ENCODE results near the gene PACSIN2. TPM values are rescaled to one million over a fixed set of nuclear protein-coding genes. Genes with fewer than 3 reads are reported as not detected.

Gene PACSIN2
- total RNA-seq, 1 experiment from 2014 or later: 60.1 TPM

GRCh38 chr22:42902875-42903510 is 112.0 kb downstream of the PACSIN2 start:
- no peaks in the 10 kb centered on the region; the same call in none of the 2 replicates for H3K36me3 ChIP-seq (replicated peaks; ENCODE audit: control insufficient read depth, insufficient read depth, low read length)
- DNase-seq: no peak
- no peaks in the 10 kb centered on the region for H3K27me3 ChIP-seq (ENCODE audit: control insufficient read depth, insufficient read depth, low read length)
- no peak overlapping the region for H3K4me3 ChIP-seq (ENCODE audit: insufficient read depth, low read depth, low read length)

GRCh38 chr22:42901790-42902508 is 113.0 kb downstream of the PACSIN2 start:
- peak; percentile 68 for DNase-seq
- no peaks in the 10 kb centered on the region for H3K27me3 ChIP-seq (ENCODE audit: control insufficient read depth, insufficient read depth, low read length)
- H3K36me3 ChIP-seq (replicated peaks; ENCODE audit: control insufficient read depth, insufficient read depth, low read length): no peaks in the 10 kb centered on the region; the same call in 1 of the 2 replicates
- no peak overlapping the region for H3K4me3 ChIP-seq (ENCODE audit: insufficient read depth, low read depth, low read length)

GRCh38 chr22:42897960-42898359 is 117.0 kb downstream of the PACSIN2 start:
- Histone ChIP-seq H3K4me3 (ENCODE audit: insufficient read depth, low read depth, low read length) (no peak overlapping the region), H3K27me3 (ENCODE audit: control insufficient read depth, insufficient read depth, low read length) (no peaks in the 10 kb centered on the region), H3K36me3 (replicated peaks; ENCODE audit: control insufficient read depth, insufficient read depth, low read length) (no peaks in the 10 kb centered on the region; the same call in 1 of the 2 replicates)
- DNase-seq: no peak

- H3K36me3 ChIP-seq (replicated peaks; ENCODE audit: control insufficient read depth, insufficient read depth, low read length): peaks cover 9% of the 10 kb centered on the region
- H3K4me3 ChIP-seq (ENCODE audit: insufficient read depth, low read depth, low read length): no peak overlapping the region
- DNase-seq: no peak
- no peaks in the 10 kb centered on the region for H3K27me3 ChIP-seq (ENCODE audit: control insufficient read depth, insufficient read depth, low read length)
Measured at GRCh38 chr22:42895541-42895981, 119.4 kb downstream of the PACSIN2 start.

- Histone ChIP-seq H3K36me3 (replicated peaks; ENCODE audit: control insufficient read depth, insufficient read depth, low read length) (peaks cover 10% of the 10 kb centered on the region), H3K27me3 (ENCODE audit: control insufficient read depth, insufficient read depth, low read length) (no peaks in the 10 kb centered on the region), H3K4me3 (ENCODE audit: insufficient read depth, low read depth, low read length) (no peak overlapping the region)
- no peak for DNase-seq
Measured at GRCh38 chr22:42895087-42895486, 119.9 kb downstream of the PACSIN2 start.

- DNase-seq: no peak
- H3K36me3 ChIP-seq (replicated peaks; ENCODE audit: control insufficient read depth, insufficient read depth, low read length): peaks cover 15% of the 10 kb centered on the region
Measured at GRCh38 chr22:42893371-42894150, 121.4 kb downstream of the PACSIN2 start.

GRCh38 chr22:42892571-42893316 is 122.2 kb downstream of the PACSIN2 start:
- DNase-seq: no peak
- Histone ChIP-seq H3K36me3 (replicated peaks; ENCODE audit: control insufficient read depth, insufficient read depth, low read length) (peaks cover 17% of the 10 kb centered on the region), H3K4me3 (ENCODE audit: insufficient read depth, low read depth, low read length) (no peak overlapping the region), H3K27me3 (ENCODE audit: control insufficient read depth, insufficient read depth, low read length) (no peaks in the 10 kb centered on the region)

More at GRCh38 chr22:42893371-42894150, 121.4 kb downstream of the PACSIN2 start:
- H3K27me3 ChIP-seq (ENCODE audit: control insufficient read depth, insufficient read depth, low read length): no peaks in the 10 kb centered on the region
- H3K4me3 ChIP-seq (ENCODE audit: insufficient read depth, low read depth, low read length): no peak overlapping the region

GRCh38 chr22:42892156-42892555 is 122.8 kb downstream of the PACSIN2 start:
- DNase-seq: no peak
- no peak overlapping the region for H3K4me3 ChIP-seq (ENCODE audit: insufficient read depth, low read depth, low read length)
- peaks cover 19% of the 10 kb centered on the region for H3K36me3 ChIP-seq (replicated peaks; ENCODE audit: control insufficient read depth, insufficient read depth, low read length)
- H3K27me3 ChIP-seq (ENCODE audit: control insufficient read depth, insufficient read depth, low read length): no peaks in the 10 kb centered on the region

GRCh38 chr22:42891696-42892095 is 123.3 kb downstream of the PACSIN2 start:
- H3K36me3 ChIP-seq (replicated peaks; ENCODE audit: control insufficient read depth, insufficient read depth, low read length): peaks cover 21% of the 10 kb centered on the region
- H3K4me3 ChIP-seq (ENCODE audit: insufficient read depth, low read depth, low read length): no peak overlapping the region
- no peak for DNase-seq

GRCh38 chr22:42891008-42891407 is 123.9 kb downstream of the PACSIN2 start:
- no peak for DNase-seq
- H3K27me3 ChIP-seq (ENCODE audit: control insufficient read depth, insufficient read depth, low read length): no peaks in the 10 kb centered on the region
- H3K4me3 ChIP-seq (ENCODE audit: insufficient read depth, low read depth, low read length): no peak overlapping the region
- peaks cover 21% of the 10 kb centered on the region for H3K36me3 ChIP-seq (replicated peaks; ENCODE audit: control insufficient read depth, insufficient read depth, low read length)

More at GRCh38 chr22:42891696-42892095, 123.3 kb downstream of the PACSIN2 start:
- H3K27me3 ChIP-seq (ENCODE audit: control insufficient read depth, insufficient read depth, low read length): no peaks in the 10 kb centered on the region

GRCh38 chr22:42889304-42889703 is 125.6 kb downstream of the PACSIN2 start:
- Histone ChIP-seq H3K4me3 (ENCODE audit: insufficient read depth, low read depth, low read length) (no peak overlapping the region), H3K27me3 (ENCODE audit: control insufficient read depth, insufficient read depth, low read length) (no peaks in the 10 kb centered on the region), H3K36me3 (replicated peaks; ENCODE audit: control insufficient read depth, insufficient read depth, low read length) (peaks cover 24% of the 10 kb centered on the region)
- no peak for DNase-seq

GRCh38 chr22:42887523-42888507 is 127.1 kb downstream of the PACSIN2 start:
- no peak overlapping the region for H3K4me3 ChIP-seq (ENCODE audit: insufficient read depth, low read depth, low read length)
- H3K36me3 ChIP-seq (replicated peaks; ENCODE audit: control insufficient read depth, insufficient read depth, low read length): peaks cover 31% of the 10 kb centered on the region
- H3K27me3 ChIP-seq (ENCODE audit: control insufficient read depth, insufficient read depth, low read length): no peaks in the 10 kb centered on the region
- no peak for DNase-seq

GRCh38 chr22:42887120-42887519 is 127.8 kb downstream of the PACSIN2 start:
- Histone ChIP-seq H3K4me3 (ENCODE audit: insufficient read depth, low read depth, low read length) (no peak overlapping the region), H3K27me3 (ENCODE audit: control insufficient read depth, insufficient read depth, low read length) (no peaks in the 10 kb centered on the region), H3K36me3 (replicated peaks; ENCODE audit: control insufficient read depth, insufficient read depth, low read length) (peaks cover 28% of the 10 kb centered on the region)
- DNase-seq: no peak

Data from H7 (cell line).